Measurements from ENCODE around the gene FNBP1.

FNBP1 gene

GRCh38 chr9:129889941-129890717 lies 152.9 kb downstream of the FNBP1 start:
- no peak for DNase-seq (ENCODE audit: low spot score)

DNA sequence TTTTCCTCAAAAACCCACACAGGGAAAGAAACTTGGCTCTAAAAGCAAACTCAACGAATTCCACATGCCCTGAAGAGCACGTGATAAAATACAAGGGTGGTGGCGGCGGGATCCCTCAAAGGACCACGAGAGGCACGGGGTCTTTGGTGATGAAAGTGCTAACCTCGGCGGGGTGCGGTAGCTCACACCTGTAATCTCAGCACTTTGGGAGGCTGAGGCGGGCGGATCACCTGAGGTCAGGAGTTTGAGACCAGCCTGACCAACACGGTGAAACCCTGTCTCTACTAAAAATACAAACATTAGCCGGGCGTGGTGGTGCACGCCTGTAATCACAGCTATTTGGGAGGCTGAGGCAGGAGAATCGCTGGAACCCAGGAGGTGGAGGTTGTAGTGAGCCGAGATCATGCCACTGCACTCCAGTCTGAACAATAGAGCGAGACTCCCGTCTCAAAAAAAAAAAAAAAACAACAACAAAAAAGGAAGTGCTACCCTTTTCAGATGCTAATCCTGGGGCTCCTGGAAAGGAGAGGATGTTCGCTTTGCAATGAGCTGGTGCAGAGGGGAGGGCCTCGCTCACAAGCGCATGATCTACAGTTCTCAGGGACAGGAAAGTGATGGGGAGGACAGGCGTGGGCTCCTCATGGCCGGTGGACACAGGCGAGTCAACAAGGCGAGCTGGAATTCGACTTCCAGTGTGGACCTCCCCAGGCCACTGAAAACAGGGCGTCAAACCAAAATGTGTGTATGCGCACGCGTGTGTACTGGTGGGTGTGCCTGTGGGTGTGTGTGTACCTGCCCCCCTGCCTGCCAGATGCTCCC lies 153.7 kb downstream of the FNBP1 start:
- DNase-seq (ENCODE audit: low spot score): no peak

DNA sequence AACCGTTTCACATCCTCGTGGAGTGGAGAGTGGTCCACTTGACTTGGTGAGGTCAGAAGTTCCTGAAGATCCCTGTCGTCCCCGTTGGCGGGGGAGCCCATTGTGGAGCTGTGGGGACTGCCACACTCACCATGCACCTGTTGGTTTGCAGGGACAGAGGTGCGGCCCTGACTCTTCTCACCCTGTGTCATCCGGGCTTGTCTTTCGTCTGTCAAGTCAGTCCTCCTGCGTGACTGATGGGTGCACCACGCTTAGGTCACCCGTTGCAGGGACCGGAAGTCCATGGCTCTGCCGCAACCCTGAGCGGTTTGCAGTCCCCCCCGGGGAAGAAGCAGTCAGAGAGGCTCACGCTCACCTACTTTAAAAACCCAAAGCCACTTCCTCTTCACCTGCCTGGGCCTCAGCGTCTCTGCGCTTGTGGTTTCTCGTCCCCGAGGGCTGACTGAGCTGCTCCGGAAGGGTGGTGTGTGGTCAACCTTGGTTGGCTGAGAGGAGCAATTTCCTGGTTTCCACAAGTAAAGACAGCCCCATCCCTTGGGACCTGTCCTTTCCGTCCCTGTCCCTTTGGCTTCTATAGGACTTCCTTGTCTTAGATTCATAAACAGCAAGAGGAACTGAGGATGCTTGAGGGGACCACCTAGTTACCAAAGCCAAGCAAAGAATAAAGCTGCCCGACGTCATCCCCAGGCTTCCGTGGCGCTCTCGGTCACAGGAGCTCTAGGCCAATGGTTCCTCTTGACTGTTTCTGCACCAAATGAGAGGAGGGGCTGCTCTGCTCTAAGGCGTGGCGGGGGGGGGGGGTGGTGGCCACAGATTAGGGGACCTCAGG lies 154.5 kb downstream of the FNBP1 start:
- DNase-seq (ENCODE audit: low spot score): no peak

GRCh38 chr9:129887334-129888292 lies 155.4 kb downstream of the FNBP1 start:
- DNase-seq (ENCODE audit: low spot score): no peak

GRCh38 chr9:129886226-129887174 lies 156.5 kb downstream of the FNBP1 start:
- no peak for DNase-seq (ENCODE audit: low spot score)

GRCh38 chr9:129885670-129886106 lies 157.3 kb downstream of the FNBP1 start:
- DNase-seq (ENCODE audit: low spot score): peak; percentile 95

DNA sequence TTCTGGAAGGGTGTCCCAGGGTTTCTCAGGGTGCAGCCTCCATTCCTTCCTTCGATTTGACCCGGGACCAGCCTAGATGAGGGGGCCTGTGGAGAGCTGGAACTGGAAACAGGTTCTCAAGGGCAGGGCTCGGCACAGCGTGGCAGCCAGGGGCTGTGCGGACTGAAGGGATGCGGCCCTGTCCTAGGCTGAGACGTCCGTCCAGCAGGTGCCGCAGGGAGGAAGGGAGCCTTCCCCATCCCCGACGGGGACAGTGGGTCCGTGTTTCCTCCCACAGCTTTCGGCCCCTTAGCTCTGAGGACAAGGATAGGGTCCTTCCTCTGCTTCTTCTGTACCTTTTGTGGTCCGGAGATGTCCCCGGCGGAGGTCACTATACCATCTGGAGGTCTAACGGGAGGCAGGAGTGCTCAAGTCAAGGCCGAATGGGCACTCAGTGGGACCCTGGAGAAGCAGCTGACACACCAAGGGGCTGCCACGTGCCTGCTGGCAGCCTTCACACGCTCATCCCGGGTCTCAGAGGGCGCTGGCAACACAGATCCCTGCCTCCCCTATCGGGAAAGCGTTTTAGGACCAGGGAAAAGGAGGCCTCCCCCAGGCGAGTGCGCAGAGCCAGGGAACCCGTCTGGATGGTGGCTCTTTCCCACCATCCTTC lies 157.8 kb downstream of the FNBP1 start:
- DNase-seq (ENCODE audit: low spot score): peak; percentile 84

GRCh38 chr9:129884220-129885017 lies 158.6 kb downstream of the FNBP1 start:
- peak; percentile 86 for DNase-seq (ENCODE audit: low spot score)

- no peak for DNase-seq (ENCODE audit: low spot score)
These were observed 161.3 kb downstream of the FNBP1 start for GRCh38 chr9:129881547-129882324.

DNA sequence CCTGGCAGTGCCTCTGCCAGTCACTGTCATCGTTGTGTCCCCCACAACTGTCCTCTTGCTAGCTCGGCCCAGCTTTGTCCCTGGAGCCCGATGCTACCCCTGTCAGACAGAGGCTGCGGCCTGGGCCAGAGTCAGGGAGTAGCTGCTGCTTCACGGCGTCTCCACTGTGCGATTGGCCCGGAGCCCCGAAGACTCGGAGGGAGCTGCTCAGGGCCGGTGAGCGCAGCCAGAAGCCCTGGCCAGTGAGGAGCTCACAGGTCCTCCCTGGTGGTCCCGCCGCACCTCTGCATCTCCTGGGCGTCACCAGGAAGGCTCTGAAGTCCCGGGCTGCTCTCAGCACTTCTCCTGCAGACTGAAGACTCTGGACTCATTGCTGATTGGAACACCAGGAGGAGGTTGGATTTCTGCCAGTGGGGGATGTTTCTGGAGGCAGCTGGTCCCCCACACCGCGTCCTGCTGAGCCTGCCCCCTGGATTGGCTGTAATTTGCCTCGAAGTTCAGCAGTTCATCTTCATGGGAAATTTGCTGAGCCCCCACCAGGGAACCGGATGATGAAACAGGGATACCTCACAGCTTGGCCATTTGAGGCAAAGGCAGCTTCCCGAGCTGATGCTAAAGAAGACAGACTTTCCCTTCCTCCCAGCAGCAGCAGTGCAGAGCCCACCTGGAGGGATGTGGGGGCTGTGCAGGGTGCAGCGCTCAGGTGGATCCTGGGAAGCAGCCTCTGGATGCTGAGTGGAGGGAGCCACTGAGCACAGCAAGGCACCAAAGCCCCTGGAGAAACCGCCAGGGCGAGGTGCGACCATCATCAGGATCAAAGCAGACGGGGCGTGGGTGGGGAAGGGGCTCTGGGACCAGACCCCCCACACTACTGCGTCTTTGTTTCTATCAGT lies 162.1 kb downstream of the FNBP1 start:
- DNase-seq (ENCODE audit: low spot score): no peak

DNA sequence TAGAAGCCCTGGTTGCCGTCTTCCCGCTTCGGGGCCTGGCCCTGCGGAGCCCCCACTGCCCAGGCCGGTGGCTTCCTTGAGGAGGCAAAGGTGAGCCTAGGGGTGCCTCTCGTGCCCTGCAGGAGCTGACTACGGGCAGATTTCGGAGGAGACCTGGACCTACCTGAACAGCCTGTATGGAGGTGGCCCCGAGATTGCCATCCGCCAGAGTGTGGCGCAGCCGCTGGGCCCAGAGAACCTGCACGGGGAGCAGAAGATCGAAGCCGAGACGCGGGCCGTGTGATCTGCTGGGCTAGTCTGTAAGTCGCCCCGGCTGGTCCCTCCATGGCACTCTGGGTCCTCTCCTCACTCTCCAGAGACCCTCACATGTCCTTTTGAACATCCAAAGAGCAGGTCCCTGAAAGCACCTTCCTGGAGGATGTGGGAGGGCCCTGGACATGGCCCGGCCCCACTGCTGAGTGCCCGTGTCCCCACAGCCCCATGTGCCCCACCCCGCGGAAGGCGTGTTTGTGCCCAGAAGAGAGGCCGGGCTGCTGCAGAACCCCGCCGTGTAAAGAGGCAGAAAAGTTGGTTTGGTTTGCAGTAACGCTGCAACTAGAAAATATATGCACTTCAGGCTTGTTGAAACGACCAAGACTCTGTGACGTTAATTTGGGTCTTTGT lies 162.9 kb downstream of the FNBP1 start:
- DNase-seq (ENCODE audit: low spot score): no peak

DNA sequence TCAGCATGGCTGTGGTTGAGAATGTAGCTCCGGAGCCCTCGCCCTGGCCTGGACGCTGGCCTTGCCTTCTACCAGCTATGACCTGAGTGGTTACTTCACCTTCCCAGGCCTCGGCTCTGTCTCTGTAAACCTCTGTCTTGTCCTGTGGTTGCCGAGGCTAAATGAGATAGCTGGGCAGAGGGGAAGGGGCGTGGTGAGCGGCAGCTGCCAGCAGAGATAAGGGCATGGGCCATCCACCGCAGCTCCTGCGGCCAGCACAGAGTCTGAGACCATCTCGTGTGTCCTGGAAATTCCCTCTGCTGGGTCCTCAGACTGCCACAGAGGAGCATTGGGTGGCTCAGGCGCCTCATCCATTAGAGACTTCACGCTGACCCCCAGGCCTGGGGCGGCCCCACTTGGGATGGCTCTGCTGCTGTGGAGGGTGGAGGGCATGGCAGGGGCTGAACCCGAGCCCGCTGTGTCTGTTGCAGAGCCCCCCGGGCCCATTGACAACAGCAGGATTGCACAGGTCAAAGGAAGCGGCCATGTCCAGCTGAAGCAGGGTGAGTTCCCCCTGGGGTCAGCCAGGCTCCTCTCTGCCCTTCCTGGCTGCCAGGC lies 163.8 kb downstream of the FNBP1 start:
- no peak for DNase-seq (ENCODE audit: low spot score)

GRCh38 chr9:129878291-129878690 lies 164.7 kb downstream of the FNBP1 start:
- no peak for DNase-seq (ENCODE audit: low spot score)

- DNase-seq (ENCODE audit: low spot score): no peak
These were observed 166.2 kb downstream of the FNBP1 start for GRCh38 chr9:129876815-129877214.

DNA sequence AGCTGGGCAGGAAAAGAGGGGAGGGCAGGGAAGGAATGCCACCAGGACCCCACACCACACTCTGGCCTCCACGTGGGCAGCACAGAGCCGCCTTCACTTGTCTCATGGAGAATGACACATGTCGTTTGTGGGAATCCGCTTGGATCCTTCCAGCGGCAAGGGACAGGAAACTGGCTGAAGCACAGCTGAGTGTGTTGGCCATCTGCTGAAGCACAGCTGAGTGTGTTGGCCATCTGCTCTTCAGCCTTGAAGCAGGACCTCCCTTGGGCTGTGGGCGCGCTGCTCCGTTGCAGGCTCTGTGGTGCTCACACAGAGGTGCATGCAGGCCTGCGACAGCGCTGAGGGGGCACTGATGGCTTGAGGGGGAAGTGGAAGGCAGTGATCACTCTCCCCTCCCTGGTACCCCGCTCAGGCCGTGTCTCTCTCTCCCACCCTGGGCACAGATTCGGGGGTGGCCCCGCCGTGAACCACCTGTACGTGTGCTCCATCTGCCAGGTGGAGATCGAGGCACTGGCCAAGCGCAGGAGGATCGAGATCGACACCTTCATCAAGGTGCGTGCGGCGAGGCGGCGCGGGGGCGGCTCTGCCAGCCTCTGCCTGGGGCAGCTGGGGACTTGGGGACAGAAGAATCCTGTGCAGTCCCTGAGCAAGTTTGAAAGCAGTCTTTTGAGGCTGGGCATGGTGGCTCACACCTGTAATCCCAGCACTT lies 167.1 kb downstream of the FNBP1 start:
- DNase-seq (ENCODE audit: low spot score): no peak

All from HuH-7 (cell line).